ENCODE data around the gene ASIC2. TPM values are rescaled to one million over a fixed set of nuclear protein-coding genes. Genes with fewer than 3 reads are reported as not detected.

ASIC2 gene
- polyA plus RNA-seq, 3 donors = 0.10 TPM; not detected in 2

DNA sequence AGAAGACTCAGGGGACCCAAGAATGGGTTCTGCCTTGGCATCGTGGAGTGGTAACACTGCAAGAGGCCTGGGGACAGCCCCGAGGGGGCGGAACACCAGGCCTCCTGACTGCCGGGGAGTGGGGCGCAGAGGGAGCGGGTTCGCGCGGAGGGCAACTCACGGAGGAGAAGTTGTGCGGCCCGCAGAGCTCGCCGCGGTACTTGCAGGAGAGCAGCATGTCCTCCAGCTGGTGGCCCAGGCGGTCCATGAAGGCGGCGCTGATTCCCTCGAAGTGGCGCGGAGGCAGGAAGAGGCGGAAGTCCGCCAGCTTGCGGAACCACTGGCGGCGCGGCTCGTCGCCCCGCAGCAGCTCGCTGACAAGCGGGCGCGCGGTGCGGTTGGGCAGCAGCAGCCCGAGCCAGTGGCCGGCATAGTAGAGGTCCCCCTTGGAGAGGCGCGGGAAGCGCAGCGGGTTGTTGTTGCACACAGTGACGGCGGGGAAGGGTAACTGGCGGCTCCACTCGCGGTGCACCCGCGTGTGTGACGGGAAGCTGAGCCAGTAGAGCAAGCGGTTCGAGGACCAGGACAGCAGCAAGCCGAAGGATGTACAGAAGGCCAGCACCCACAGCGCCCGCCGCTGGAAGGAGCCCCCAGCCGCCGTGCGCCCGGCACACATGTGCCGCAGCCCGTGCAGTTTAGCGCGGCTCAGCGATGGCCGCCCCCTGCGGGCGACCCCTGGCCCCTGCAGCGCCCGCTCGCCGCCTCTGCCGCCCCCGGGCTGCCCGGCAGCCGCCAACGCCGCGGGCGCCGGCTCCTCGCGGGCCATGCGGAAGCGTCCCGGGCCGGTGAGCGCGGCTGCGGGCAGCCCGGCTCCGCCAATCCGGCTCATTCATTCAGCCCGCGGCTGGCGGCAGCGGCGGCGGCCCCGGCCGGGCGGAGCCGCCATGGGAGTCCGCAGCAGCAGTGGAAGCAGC lies 1.6 kb downstream of the ASIC2 start:
- no peak overlapping the region for H3K27ac ChIP-seq (ENCODE audit: low read depth, low read length)
- WGBS, 3 donors = 0 to 2% (median 1%) methylated on average over 86 to 104 of the region's 104 CpGs

DNA sequence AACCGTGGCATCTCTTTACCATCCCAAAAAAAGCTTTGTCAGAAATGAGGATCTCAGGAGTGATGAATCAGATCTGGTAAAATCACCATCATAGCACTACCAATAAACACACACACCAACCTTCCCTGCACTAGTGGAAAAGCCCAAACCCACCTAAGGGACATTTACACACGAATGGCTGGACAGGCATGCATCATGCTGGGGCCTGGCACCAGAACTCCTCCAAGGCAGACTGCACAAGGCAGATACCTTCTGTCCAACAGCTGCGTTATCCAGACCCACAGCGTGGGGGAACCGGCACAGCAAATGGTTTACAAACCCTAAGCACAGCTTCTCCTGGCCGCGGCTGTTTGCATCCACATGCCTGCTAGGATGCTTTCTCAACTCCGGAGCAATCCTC lies 2.8 kb downstream of the ASIC2 start:
- H3K27ac ChIP-seq (ENCODE audit: low read depth, low read length) = no peak overlapping the region
- 73 to 85% (median 81%) methylated on average over 8 of the region's 8 CpGs for WGBS, 3 donors

DNA sequence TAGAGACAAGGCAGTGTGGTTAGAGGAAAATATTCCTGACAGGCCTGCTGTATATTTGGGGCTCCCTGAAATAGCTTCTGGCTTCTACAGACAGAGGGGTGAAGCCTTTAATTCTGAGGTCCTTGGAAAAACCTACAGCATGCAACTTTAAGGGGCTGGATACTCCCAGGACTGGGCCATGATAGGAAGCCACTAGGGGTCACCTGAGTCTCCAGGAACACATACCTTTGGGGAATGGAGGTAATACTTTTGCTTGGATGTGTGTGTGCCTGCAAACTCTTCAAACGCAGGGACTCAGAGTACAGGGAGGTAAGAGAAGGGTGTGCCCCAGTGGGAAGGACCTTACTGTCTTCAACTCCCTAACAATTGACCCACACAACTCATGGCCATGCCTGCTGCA lies 4.1 kb downstream of the ASIC2 start:
- H3K27ac ChIP-seq (ENCODE audit: low read depth, low read length) = no peak overlapping the region
- WGBS, 3 donors = 18 to 51% (median 46%) methylated on average over 1 of the region's 1 CpG

DNA sequence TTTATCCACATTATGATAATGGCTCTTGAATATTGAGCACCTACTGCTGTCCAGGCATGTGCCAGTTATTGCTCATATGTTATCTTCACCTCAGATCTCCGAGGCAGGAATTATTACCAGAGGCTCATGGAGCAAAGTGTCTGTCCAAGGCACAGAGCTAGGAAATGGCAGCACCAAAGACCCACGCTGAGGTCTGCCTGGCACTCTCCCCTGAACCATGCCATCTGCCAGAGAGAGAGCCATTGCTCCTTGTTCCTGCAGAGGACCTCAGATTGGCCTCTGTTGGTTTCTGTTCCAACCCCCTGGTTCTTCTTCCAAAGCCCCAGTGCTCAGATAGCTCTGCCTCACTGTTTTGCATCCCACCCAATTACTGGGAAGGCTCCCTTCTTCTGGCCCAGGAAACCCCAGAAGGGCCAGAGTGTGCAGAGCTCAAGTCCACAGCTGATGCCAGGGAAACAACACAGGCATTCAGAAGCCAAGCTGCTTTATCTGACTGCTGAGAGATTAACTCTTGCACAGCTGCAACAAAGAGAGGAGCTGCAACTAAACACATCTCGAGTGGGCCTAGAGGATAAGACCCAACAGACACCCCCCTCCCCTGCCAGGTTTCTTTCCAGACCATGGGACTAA lies 5.9 kb downstream of the ASIC2 start:
- H3K27ac ChIP-seq (ENCODE audit: low read depth, low read length) = no peak overlapping the region
- WGBS, 3 donors = 48 to 80% (median 74%) methylated on average over 3 of the region's 3 CpGs

DNA sequence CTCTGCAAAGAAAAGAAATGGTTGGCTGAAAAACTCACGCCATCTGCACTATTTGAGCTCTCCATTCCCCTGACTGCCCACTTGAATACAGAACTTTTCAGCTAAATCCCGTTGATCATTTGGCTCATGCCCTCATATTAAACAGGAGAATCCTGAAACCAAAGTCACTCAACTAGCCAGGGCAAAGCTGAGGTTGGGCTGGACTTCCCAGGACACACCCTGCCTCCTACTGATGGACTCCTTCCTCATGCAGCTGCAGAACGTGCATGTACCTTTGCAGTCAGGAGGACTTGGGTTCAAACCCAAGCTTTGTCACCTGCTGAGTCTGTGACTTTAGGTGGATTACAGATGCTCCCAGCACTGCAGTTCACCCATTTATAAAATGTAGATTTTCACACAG lies 7.7 kb downstream of the ASIC2 start:
- H3K27ac ChIP-seq (ENCODE audit: low read depth, low read length) = no peak overlapping the region
- WGBS, 3 donors = 78 to 84% (median 80%) methylated on average over 3 of the region's 3 CpGs

DNA sequence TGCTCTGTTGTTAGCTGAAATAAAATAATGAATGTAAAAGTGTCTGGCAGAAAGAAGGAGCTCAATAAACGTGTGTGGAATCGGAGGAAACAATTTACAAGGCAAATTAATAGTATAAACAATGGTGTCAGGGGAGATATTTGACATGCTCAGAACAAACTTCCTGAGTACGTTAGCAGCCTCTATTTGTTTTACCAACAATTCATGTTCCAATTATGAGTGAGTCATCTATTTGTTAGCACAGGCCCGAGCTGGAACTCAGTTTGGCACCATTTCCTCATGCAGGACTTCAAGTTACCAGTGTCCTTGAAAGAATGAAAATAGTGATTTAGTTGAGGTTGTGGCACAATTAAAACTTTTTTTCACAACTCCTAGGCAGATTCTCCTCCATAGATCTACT lies 9.1 kb downstream of the ASIC2 start:
- no peak overlapping the region for H3K27ac ChIP-seq (ENCODE audit: low read depth, low read length)
- 5 to 35% (median 22%) methylated on average over 4 of the region's 4 CpGs for WGBS, 3 donors

DNA sequence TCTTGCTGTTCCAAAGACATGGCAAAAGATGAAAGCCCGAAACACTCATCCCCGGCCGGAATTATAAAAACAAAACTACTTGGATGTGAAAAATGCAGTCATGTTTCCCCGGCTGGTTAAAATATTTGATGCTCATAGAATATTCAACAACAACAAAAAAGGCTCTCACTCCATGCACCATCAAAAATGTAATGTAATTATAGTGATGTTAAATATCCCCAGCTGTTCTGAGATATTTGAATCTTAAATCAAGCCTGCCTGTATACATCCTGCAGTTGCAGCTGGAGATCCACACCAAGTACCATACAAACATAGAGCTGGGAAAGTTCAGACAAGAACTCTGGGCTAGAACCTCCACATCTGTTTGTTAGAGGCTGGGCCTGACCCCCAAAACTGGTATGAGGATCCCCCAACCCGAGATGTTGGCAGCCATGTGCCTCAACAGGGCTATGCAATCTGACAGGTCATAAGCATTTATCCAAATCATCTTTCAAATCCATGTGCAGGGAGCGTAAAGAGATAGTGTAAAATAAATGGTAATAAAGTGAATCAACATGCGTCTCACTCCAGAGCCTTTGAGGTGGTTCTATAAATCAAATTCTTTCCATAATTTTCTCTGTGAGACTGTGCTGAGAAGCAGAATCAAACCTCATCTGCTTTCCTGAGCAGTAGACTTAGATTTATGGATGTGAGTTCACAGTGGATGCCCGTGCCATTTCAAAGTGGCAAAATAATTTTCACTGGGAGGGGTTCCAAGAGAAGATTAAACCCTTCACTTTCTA lies 12.7 kb downstream of the ASIC2 start:
- H3K27ac ChIP-seq (ENCODE audit: low read depth, low read length) = no peak overlapping the region
- 70 to 77% (median 76%) methylated on average over 8 of the region's 8 CpGs for WGBS, 3 donors

DNA sequence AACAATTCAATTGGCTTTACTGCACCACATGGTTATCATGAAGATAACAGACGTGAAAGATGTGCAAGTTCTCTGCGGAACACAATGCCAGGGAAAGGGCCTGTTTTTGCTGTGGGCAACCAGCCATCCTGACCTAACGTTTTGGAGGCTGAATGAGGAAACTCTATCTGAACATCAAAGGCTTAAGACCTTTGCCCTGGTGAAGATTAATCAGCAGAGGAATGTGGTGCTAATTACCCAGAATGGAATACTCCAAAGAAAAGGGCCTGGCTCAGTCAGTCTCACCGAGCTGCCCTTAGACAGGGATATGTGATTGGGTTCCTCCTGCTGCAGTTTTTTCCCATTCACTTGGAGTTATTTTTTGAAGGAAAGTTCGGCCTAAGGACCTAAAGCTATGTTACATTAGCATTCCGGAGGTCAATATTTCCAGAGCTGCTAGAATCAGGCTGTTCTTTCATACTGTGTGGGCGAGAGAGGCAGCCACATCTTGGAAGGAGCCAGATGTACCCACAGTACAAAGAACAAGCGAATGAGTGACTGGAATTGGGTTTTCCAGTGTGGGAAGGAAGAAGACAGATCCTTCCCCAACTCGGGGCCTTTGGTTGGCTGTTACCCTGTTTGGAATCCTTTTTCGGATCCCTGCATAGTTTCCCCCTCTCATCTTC lies 15.5 kb downstream of the ASIC2 start:
- no peak overlapping the region for H3K27ac ChIP-seq (ENCODE audit: low read depth, low read length)
- WGBS, 3 donors = 37 to 54% (median 51%) methylated on average over 10 of the region's 10 CpGs

DNA sequence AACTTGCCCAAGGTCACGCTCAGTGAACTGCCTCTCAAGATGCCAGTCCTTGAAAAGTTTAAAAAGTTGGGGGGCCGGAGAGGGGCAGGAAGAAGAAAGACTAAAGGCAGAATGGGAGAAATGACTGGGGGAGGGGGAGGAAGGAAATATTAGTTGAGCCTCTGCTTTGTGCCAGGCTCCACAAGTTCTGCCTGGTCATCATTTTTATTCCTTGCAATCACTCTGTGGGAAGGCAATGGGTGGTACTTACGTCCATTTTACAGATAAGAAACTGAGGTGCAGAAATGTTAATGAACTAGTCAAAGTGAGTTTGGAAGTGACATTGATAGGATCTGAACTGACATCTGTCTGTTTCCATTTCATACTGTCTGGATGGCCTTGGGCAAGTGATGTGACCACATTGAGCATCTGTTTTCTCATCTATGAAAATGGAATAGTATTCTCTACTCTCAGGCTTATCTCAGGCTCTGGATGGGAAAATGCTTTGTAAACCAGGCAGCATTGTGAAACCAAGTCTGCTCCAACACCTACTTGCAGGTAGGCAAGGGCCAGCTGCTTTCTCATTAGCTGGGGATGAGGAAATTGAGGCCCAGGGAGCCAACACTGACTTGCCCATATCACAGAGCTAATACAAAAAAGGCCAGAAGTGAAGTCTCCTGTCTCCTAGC lies 19.2 kb downstream of the ASIC2 start:
- 53 to 74% (median 67%) methylated on average over 3 of the region's 3 CpGs for WGBS, 3 donors
- H3K27ac ChIP-seq (ENCODE audit: low read depth, low read length) = no peak overlapping the region

DNA sequence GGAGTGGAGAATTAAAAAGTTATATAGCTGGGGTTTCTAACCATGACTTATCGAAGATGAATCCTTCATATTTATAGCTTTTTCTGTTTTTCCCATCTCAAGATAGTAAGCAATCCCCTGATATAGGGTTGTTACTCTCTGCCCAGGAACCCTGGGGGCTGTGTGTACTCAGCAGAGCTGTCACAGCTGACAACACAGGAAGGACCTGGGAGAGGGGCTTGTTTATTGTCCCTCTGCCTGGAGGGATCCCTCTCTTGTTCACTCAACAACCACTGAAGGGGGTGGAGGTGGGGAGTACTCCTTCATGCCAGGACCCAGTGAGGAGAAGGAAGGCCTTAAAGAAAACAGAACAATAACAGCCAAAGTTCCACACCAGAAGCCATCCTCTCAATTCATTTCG lies 19.8 kb downstream of the ASIC2 start:
- no peak overlapping the region for H3K27ac ChIP-seq (ENCODE audit: low read depth, low read length)
- 59 to 84% (median 67%) methylated on average over 2 of the region's 2 CpGs for WGBS, 3 donors

DNA sequence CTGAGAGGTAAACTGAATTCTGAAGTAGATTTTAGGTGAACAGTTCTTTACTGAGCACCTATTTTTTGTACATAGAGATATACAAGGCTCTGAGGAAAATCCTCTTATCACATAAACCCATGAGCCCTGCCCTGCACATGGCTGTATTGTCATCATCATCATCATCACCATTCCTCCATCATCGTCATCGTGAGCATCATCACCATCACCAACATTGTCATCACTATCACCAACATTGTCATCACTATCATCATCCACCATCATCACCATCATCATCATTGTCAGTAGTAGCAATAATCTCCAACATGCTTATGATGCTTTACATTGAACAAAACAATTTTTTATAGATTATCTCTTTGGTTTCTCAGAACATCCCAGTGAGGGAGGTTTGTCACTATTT lies 20.7 kb downstream of the ASIC2 start:
- WGBS, 3 donors = 77 to 96% (median 93%) methylated on average over 2 of the region's 2 CpGs
- H3K27ac ChIP-seq (ENCODE audit: low read depth, low read length) = no peak overlapping the region

DNA sequence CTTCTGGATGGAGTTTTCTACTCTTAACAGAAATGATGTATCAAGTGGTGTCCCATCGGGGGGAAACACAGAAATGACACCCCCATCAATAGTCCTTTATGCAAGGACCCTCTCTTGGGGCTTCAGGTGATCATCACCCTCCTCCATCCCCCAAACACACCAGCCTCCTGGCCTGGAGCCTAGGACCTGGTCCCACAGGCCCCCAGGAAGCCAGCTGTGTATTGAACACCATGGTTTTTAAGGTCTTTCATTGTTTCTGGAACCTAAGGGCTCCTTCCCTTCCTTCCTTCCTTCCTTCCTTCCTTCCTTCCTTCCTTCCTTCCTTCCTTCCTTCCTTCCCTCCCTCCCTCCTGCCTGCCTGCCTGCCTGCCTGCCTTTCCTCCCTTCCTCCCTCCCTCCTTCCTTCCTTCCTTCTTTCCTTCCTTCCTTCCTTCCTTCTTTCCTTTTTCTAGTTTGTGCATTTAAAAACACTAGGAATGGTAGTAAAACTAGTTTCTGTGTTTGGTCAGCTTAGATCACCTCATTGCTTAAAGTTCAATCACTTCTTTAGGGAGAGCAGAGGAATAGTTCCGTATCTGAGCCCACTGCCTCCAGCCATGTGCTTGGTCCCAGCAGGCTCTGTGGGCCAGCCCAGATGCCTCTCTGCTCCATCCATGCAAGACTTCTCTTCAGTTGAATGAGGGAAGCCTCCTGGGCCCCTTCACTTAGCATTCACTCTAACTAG lies 23.6 kb downstream of the ASIC2 start:
- H3K27ac ChIP-seq (ENCODE audit: low read depth, low read length) = no peak overlapping the region
- 48 to 85% (median 83%) methylated on average over 2 of the region's 2 CpGs for WGBS, 3 donors

DNA sequence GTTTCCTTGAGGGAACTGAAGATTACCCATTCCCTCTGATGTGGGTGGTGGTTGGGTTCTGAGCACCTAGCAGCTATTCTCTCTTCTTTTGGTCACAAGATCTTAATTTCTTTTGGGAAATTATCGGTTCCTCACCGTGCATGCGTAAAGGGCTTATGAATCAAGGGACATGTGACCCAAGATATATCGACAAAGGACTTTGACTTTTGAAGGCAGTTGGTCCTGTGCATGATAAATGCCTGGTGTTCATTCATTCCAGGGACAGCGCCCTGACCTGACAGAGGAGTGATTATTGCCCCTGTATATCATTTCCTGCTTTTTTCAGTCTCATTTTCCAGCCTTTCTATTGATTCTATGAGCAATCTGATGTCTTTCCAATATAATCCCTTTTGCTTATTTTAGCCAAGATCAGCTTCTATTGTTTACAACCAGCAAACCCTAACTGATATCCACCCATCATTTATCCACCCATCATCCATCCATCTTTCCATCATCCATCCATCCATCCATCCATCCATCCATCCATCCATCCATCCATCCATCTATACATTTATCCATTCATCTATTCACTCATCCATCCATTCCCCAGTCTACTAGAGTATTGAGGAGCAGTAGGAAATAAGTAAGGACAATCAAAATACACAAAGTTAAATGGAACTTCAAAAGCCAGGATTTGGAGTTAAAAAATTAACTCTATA lies 25.1 kb downstream of the ASIC2 start:
- WGBS, 3 donors = 76 to 89% (median 80%) methylated on average over 5 of the region's 5 CpGs
- no peak overlapping the region for H3K27ac ChIP-seq (ENCODE audit: low read depth, low read length)

DNA sequence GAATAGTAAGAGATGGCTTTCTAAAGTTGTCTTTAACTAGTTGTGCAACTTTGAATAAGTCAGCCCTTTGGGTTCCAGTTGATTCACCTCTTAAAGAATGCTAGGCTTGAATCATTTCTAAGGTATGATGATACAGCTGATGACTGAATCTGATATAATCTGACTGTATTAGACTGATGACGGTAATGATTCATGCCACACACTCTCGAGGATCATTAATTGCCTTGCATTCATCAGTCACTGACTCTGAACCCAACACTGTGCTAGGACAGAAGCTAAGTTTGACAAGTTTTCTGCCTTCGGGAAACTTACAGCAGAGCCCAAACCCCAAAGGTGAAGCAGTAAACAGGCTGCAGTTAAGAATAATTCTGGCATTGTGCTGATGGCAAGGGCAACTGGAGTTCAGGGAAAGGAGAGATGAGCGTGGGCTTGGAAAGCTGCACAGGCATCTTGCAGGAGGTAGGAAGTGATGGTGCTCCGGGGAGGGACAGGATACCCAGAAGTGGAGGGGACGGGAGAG lies 25.8 kb downstream of the ASIC2 start:
- WGBS, 3 donors = 61 to 70% (median 62%) methylated on average over 6 of the region's 6 CpGs

DNA sequence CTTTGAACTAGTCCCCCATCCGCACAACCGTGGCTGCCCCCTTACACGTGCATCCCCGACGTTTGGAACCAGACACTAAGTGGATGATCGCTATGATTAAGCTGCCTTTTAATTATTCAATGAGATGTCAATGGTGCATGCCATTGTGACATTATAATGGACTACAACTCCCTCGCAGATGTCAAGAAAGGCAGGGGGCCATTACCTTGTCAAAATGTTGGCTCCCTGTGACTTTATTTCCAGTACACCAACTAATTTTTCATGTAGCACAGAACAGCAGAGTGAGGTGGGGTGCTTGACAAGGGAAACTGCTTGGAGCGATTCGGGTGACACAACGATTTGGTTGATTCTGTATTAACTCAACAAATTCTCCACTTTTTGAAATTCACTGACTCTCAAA lies 26.5 kb downstream of the ASIC2 start:
- no peak overlapping the region for H3K27ac ChIP-seq (ENCODE audit: low read depth, low read length)
- 58 to 70% (median 66%) methylated on average over 10 of the region's 10 CpGs for WGBS, 3 donors

More for the DNA sequence above, 25.8 kb downstream of the ASIC2 start:
- no peak overlapping the region for H3K27ac ChIP-seq (ENCODE audit: low read depth, low read length)

DNA sequence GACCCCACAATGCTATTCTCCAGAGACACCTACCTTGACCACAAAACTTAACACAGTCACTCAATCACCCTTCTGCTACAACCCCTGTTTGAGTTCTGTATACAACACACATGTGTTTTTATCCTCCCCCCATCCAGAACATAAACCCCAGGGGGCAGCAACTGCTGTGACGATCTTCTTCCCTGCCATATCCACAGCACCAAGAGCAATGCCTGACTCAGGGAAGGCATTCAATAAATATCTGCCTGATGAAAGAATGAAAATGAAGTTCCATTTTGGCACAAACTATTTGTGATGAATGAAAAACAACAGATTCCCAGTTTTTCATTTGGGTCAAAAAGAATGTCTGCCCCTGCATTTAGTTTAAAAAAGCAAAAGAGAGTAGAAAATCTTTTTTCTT lies 27.0 kb downstream of the ASIC2 start:
- 26 to 33% (median 31%) methylated on average over 1 of the region's 1 CpG for WGBS, 3 donors
- no peak overlapping the region for H3K27ac ChIP-seq (ENCODE audit: low read depth, low read length)

DNA sequence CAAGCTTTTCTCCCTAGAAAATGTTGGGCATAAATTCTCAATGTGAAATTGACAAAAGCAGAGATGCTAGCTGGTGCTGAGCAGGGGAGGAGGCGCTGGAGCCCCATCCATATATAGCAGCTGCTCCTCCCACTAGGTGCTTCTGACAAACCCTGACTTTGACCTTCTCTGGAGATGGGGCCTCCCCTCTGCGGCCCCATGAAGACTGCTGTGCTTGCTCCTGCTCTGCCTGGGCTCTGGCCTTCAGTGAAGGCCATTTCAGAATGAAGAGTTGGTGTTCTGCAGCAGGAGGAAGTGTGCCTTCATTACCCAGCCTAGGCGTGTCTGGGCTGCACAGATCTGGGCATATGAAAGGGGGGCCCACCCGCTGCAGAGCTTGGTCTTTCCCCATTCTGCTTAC lies 29.7 kb downstream of the ASIC2 start:
- 59 to 79% (median 70%) methylated on average over 4 of the region's 4 CpGs for WGBS, 3 donors
- no peak overlapping the region for H3K27ac ChIP-seq (ENCODE audit: low read depth, low read length)
